Measurements from ENCODE around the gene CDK5R1. TPM values are rescaled to one million over a fixed set of nuclear protein-coding genes. Genes with fewer than 3 reads are reported as not detected.

The CDK5R1 gene
- total and polyA plus RNA-seq, 3 experiments from 2014 or later, result 6.0 to 7.0 (median 6.8) TPM

GRCh38 chr17:32471652-32472051, 15.1 kb upstream of the CDK5R1 start:
- Histone ChIP-seq H3K4me3 (ENCODE audit: low read length) (no peak overlapping the region), H3K36me3 (ENCODE audit: insufficient read depth, low read length) (peaks cover 62% of the 10 kb centered on the region), H3K9me3 (ENCODE audit: low read length) (no peaks in the 10 kb centered on the region), H3K27ac (ENCODE audit: low read depth, low read length) (no peak overlapping the region), H3K27me3 (ENCODE audit: insufficient read depth, low read length, poor library complexity, severe bottlenecking) (no peaks in the 10 kb centered on the region), H3K4me1 (ENCODE audit: insufficient read depth, low read length) (no peaks in the 10 kb centered on the region)
- DNase-seq, result no peak
- H3K4me1 Mint-ChIP-seq, result peaks cover 0 to 4% (median 1%) of the 10 kb centered on the region in 3 donors
- H3K27ac Mint-ChIP-seq, result peak overlapping the region in 3 of 8 donors; percentile 17 to 89 (median 63)
- no peak overlapping the region for H3K4me3 Mint-ChIP-seq
- H3K9me3 Mint-ChIP-seq, result no peaks in the 10 kb centered on the region
- ChIA-PET POLR2A (interaction anchor here (0.6 kb wide), 1 partner anchor 51 kb away, joined by 5 read pairs; no protein-coding TSS in a partner anchor), CTCF (interaction anchor here (2.1 to 6.0 kb wide), 2 partner anchors 10 to 11 kb away, joined by 8 to 29 read pairs; no protein-coding TSS in a partner anchor)
- peaks cover 21 to 88% (median 26%) of the 10 kb centered on the region in 3 donors for H3K36me3 Mint-ChIP-seq
- no peaks in the 10 kb centered on the region for H3K27me3 Mint-ChIP-seq

DNA sequence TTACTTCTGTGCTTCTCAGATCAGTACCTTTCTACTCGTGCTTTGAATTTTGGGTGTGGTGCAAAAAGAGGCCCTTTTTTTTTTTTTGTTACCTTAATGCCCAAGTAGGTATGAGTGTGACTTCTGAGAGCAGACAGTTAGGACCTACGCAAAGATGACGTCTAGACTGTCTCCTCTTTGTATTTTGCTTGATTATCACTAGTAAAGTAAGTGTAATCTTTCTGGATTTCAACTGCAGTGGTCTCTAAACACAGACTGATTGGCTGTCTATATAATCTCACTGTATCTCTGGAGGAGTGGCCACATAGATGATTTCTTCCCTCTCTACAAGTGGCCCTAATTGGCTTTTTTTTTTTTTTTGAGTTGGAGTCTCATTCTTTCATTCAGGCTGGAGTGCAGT, 11.5 kb upstream of the CDK5R1 start:
- H3K9me3 Mint-ChIP-seq, result no peaks in the 10 kb centered on the region
- peaks cover 70% of the 10 kb centered on the region for H3K36me3 ChIP-seq (ENCODE audit: insufficient read depth, low read length)
- peaks cover 0 to 1% (median 0%) of the 10 kb centered on the region in 3 donors for H3K4me1 Mint-ChIP-seq
- no peak for DNase-seq
- H3K9me3 ChIP-seq (ENCODE audit: low read length), result no peaks in the 10 kb centered on the region
- peak overlapping the region in 1 of 8 donors; percentile 21 for H3K27ac Mint-ChIP-seq
- no peaks in the 10 kb centered on the region for H3K27me3 Mint-ChIP-seq
- POLR2A ChIA-PET, result no interaction called here
- H3K36me3 Mint-ChIP-seq, result peaks cover 14 to 89% (median 31%) of the 10 kb centered on the region in 3 donors
- H3K27me3 ChIP-seq (ENCODE audit: insufficient read depth, low read length, poor library complexity, severe bottlenecking), result no peaks in the 10 kb centered on the region
- H3K4me3 ChIP-seq (ENCODE audit: low read length), result no peak overlapping the region
- no peaks in the 10 kb centered on the region for H3K4me1 ChIP-seq (ENCODE audit: insufficient read depth, low read length)
- H3K27ac ChIP-seq (ENCODE audit: low read depth, low read length), result no peak overlapping the region
- H3K4me3 Mint-ChIP-seq, result no peak overlapping the region
- CTCF ChIA-PET, result interaction anchor here (1.7 to 6.0 kb wide), 2 partner anchors 13 kb away, joined by 6 to 29 read pairs; no protein-coding TSS in a partner anchor

DNA sequence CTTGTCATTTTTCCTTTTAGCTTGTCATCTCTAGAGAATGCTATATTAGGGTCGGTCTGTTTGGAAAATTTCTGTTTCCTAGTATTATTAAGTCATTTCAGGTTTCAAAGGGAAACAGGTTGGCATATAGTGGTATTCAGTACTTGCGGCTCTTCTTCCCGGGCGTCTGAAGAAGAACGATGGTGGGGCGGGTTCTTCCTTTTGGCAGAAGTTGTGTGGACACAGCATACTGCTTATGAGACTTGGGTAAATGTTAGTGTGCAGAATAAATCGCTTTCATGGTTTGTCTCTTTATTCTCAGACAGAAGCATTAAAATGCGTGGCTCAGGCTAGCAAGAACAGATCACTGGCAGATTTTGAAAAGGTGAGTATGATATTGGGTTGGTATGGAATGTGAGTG, 9.6 kb upstream of the CDK5R1 start:
- H3K4me1 Mint-ChIP-seq, result no peaks in the 10 kb centered on the region
- no peak for DNase-seq
- H3K9me3 Mint-ChIP-seq, result no peaks in the 10 kb centered on the region
- Histone ChIP-seq H3K27ac (ENCODE audit: low read depth, low read length) (no peak overlapping the region), H3K36me3 (ENCODE audit: insufficient read depth, low read length) (peaks cover 71% of the 10 kb centered on the region), H3K27me3 (ENCODE audit: insufficient read depth, low read length, poor library complexity, severe bottlenecking) (no peaks in the 10 kb centered on the region), H3K9me3 (ENCODE audit: low read length) (no peaks in the 10 kb centered on the region), H3K4me1 (ENCODE audit: insufficient read depth, low read length) (no peaks in the 10 kb centered on the region), H3K4me3 (ENCODE audit: low read length) (no peak overlapping the region)
- H3K27me3 Mint-ChIP-seq, result no peaks in the 10 kb centered on the region
- H3K36me3 Mint-ChIP-seq, result peaks cover 10 to 89% (median 26%) of the 10 kb centered on the region in 3 donors
- ChIA-PET POLR2A (no interaction called here), CTCF (interaction anchor here (1.6 to 1.7 kb wide), 2 partner anchors 15 to 33 kb away, joined by 5 to 6 read pairs; partner anchors contain the start of gene PSMD11)
- H3K4me3 Mint-ChIP-seq, result no peak overlapping the region
- H3K27ac Mint-ChIP-seq, result peak overlapping the region in 3 of 8 donors; percentile 8 to 83 (median 57)

DNA sequence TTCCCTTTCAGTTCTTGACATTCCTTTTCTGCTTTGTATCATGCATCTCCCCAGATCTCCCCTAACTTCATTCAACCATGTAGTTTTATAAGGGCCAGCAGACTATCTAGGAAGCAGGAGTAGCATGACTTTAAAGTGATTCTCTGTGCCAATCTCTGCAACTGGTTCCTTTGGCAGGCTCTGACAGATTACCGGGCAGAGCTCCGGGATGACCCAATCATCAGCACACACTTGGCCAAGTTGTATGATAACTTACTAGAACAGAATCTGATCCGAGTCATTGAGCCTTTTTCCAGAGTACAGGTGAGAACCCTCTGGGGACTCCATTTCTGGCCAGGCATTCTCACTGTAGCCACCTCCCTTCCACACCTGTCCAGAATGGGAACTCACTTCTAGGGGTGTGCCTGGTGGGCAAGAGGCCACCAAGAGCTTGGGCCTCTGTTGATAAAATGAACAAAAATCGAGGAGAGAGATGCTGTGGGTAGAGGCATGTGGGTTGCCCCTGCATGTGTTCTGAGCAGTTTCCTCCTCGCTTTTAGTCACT, 7.6 kb upstream of the CDK5R1 start:
- H3K4me3 ChIP-seq (ENCODE audit: low read length), result no peak overlapping the region
- no peak overlapping the region for H3K4me3 Mint-ChIP-seq
- no peaks in the 10 kb centered on the region for H3K9me3 ChIP-seq (ENCODE audit: low read length)
- no peak overlapping the region for H3K27ac ChIP-seq (ENCODE audit: low read depth, low read length)
- peaks cover 10 to 84% (median 20%) of the 10 kb centered on the region in 3 donors for H3K36me3 Mint-ChIP-seq
- H3K27me3 Mint-ChIP-seq, result peaks cover 0 to 1% of the 10 kb centered on the region in 2 donors
- H3K27me3 ChIP-seq (ENCODE audit: insufficient read depth, low read length, poor library complexity, severe bottlenecking), result no peaks in the 10 kb centered on the region
- no peak for DNase-seq
- H3K4me1 ChIP-seq (ENCODE audit: insufficient read depth, low read length), result no peaks in the 10 kb centered on the region
- H3K36me3 ChIP-seq (ENCODE audit: insufficient read depth, low read length), result peaks cover 59% of the 10 kb centered on the region
- no peaks in the 10 kb centered on the region for H3K9me3 Mint-ChIP-seq
- ChIA-PET POLR2A (no interaction called here), CTCF (interaction anchor here (0.9 kb wide), 1 partner anchor 35 kb away, joined by 3 read pairs; the partner anchor contains the start of gene PSMD11)
- H3K27ac Mint-ChIP-seq, result peak overlapping the region in 2 of 8 donors; percentile 65
- H3K4me1 Mint-ChIP-seq, result peaks cover 0 to 1% (median 0%) of the 10 kb centered on the region in 3 donors

- H3K4me3 ChIP-seq (ENCODE audit: low read length), result no peak overlapping the region
- POLR2A ChIA-PET, result no interaction called here
- no peak overlapping the region for H3K27ac ChIP-seq (ENCODE audit: low read depth, low read length)
- H3K9me3 ChIP-seq (ENCODE audit: low read length), result no peaks in the 10 kb centered on the region
- Mint-ChIP-seq H3K27me3 (peaks cover 0 to 3% of the 10 kb centered on the region in 2 donors), H3K9me3 (no peaks in the 10 kb centered on the region), H3K4me1 (peaks cover 0 to 4% (median 3%) of the 10 kb centered on the region in 3 donors), H3K4me3 (no peak overlapping the region), H3K27ac (peak overlapping the region in 5 of 8 donors; percentile 29 to 91 (median 84)), H3K36me3 (peaks cover 0 to 65% (median 16%) of the 10 kb centered on the region in 3 donors)
- peaks cover 40% of the 10 kb centered on the region for H3K36me3 ChIP-seq (ENCODE audit: insufficient read depth, low read length)
- H3K4me1 ChIP-seq (ENCODE audit: insufficient read depth, low read length), result peaks cover 5% of the 10 kb centered on the region
- CTCF ChIA-PET, result interaction anchor here (0.7 to 3.5 kb wide), 5 partner anchors 12 to 273 kb away, joined by 3 to 18 read pairs (median 3); partner anchors contain the start of gene PSMD11
- no peak for DNase-seq
- H3K27me3 ChIP-seq (ENCODE audit: insufficient read depth, low read length, poor library complexity, severe bottlenecking), result no peaks in the 10 kb centered on the region
Observed at GRCh38 chr17:32481193-32481592, 5.6 kb upstream of the CDK5R1 start.

DNA sequence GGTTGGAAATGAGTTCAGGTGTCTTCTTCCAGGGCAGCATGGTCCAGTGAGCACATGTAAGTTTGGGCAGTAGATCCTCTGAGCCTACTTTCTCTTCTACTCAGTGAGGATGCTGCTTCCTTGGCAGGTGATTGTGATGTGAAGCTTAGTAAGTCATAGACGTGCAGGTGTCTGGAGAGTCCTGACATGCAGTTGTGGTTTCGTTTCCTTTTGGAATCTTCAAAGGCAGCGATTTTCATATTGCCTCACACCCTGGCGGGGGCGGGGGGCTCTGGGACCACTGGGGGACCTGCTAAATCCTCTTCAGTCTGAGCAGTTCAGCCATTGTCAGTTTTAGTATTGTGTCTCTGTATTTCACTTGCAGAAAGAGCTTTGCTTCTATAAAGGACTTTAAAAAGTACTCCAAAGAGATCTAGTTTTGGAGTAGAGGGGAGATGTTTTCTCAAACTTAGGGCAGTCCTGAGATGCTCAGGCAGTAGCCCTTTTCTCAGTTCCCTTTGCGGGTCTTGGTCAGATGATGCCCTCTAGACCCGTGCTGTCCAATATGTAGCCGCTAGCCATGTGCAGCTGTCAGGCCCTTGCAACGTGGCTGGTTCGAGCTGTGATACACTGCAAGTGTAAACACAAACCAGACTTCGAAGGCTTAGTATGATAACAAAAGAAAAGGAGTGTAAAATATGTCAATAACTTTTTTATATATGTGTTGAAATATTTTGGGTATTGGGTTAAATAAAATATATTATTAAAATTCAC, 4.0 kb upstream of the CDK5R1 start:
- ChIA-PET POLR2A (no interaction called here), CTCF (interaction anchor here (0.6 to 3.5 kb wide), 21 partner anchors 9 to 301 kb away, joined by 3 to 19 read pairs (median 4); partner anchors contain the start of gene PSMD11)
- Histone ChIP-seq H3K36me3 (ENCODE audit: insufficient read depth, low read length) (peaks cover 26% of the 10 kb centered on the region), H3K4me3 (ENCODE audit: low read length) (no peak overlapping the region), H3K4me1 (ENCODE audit: insufficient read depth, low read length) (peaks cover 7% of the 10 kb centered on the region), H3K27me3 (ENCODE audit: insufficient read depth, low read length, poor library complexity, severe bottlenecking) (no peaks in the 10 kb centered on the region), H3K27ac (ENCODE audit: low read depth, low read length) (no peak overlapping the region), H3K9me3 (ENCODE audit: low read length) (no peaks in the 10 kb centered on the region)
- H3K9me3 Mint-ChIP-seq, result no peaks in the 10 kb centered on the region
- peak overlapping the region in 4 of 8 donors; percentile 18 to 79 (median 58) for H3K27ac Mint-ChIP-seq
- peaks cover 0 to 54% (median 12%) of the 10 kb centered on the region in 3 donors for H3K36me3 Mint-ChIP-seq
- H3K27me3 Mint-ChIP-seq, result peaks cover 0 to 3% of the 10 kb centered on the region in 2 donors
- peak overlapping the region in 1 of 7 donors; percentile 67 for H3K4me3 Mint-ChIP-seq
- no peak for DNase-seq
- peaks cover 4 to 7% (median 6%) of the 10 kb centered on the region in 3 donors for H3K4me1 Mint-ChIP-seq

GRCh38 chr17:32483451-32484019, 3.3 kb upstream of the CDK5R1 start:
- no peak overlapping the region for H3K27ac ChIP-seq (ENCODE audit: low read depth, low read length)
- Mint-ChIP-seq H3K27ac (peak overlapping the region; percentile 46 to 93 (median 78)), H3K9me3 (no peaks in the 10 kb centered on the region), H3K4me3 (peak overlapping the region in 2 of 7 donors; percentile 7 to 49), H3K36me3 (peaks cover 0 to 51% (median 11%) of the 10 kb centered on the region in 3 donors), H3K27me3 (peaks cover 0 to 3% of the 10 kb centered on the region in 2 donors), H3K4me1 (peaks cover 11 to 15% (median 13%) of the 10 kb centered on the region in 3 donors)
- H3K4me3 ChIP-seq (ENCODE audit: low read length), result no peak overlapping the region
- DNase-seq, result peak in 3 of 5 donors; percentile 42 to 62 (median 60)
- no peaks in the 10 kb centered on the region for H3K27me3 ChIP-seq (ENCODE audit: insufficient read depth, low read length, poor library complexity, severe bottlenecking)
- CTCF ChIA-PET, result interaction anchor here (0.6 to 6.7 kb wide), 31 partner anchors 8 to 394 kb away, joined by 3 to 44 read pairs (median 4); partner anchors contain the start of genes MYO1D and PSMD11
- H3K4me1 ChIP-seq (ENCODE audit: insufficient read depth, low read length), result peaks cover 15% of the 10 kb centered on the region
- POLR2A ChIA-PET, result no interaction called here
- H3K36me3 ChIP-seq (ENCODE audit: insufficient read depth, low read length), result peaks cover 19% of the 10 kb centered on the region
- no peaks in the 10 kb centered on the region for H3K9me3 ChIP-seq (ENCODE audit: low read length)

Measured in CD8-positive, alpha-beta memory T cell (primary cell).